ENCODE results near the gene GPALPP1. TPM values are rescaled to one million over a fixed set of nuclear protein-coding genes. Genes with fewer than 3 reads are reported as not detected.

The GPALPP1 gene
- 6.3 TPM for polyA plus RNA-seq (2012; ENCODE audit: insufficient read length, low read depth)

- TF ChIP-seq TAF1 (IDR thresholded peaks at IDR 0.05; ENCODE audit: borderline replicate concordance, insufficient read depth, low read length) (peak; percentile 50; the same call in 1 of the 2 replicates), SIN3A (IDR thresholded peaks at IDR 0.05; ENCODE audit: borderline replicate concordance, insufficient read depth, low read length) (peak; percentile 53; the same call in 1 of the 2 replicates), REST (IDR thresholded peaks at IDR 0.05; ENCODE audit: insufficient read depth in 1 of 2, low read depth in 2 of 2, low read length in 2 of 2) (no peak), FOXP2 (optimal IDR thresholded peaks at IDR 0.05; ENCODE audit: borderline replicate concordance, extremely low read depth, extremely low read length, insufficient read depth) (no peak), POLR2AphosphoS5 (IDR thresholded peaks at IDR 0.05; ENCODE audit: low read depth, low read length) (peak; percentile 68)
Measured at GRCh38 chr13:44989071-44989889, at the start of gene GPALPP1, which contains the start of gene NUFIP1. Gene GPALPP1 (plus strand): TSS chr13:44989538. CDS start chr13:44989655, 117 bp downstream. Gene NUFIP1 (minus strand): TSS chr13:44989471. CDS start chr13:44989436, 35 bp downstream.

- TF ChIP-seq TAF1 (IDR thresholded peaks at IDR 0.05; ENCODE audit: borderline replicate concordance, insufficient read depth, low read length) (no peak), REST (IDR thresholded peaks at IDR 0.05; ENCODE audit: insufficient read depth in 1 of 2, low read depth in 2 of 2, low read length in 2 of 2) (no peak), SIN3A (IDR thresholded peaks at IDR 0.05; ENCODE audit: borderline replicate concordance, insufficient read depth, low read length) (no peak), FOXP2 (optimal IDR thresholded peaks at IDR 0.05; ENCODE audit: borderline replicate concordance, extremely low read depth, extremely low read length, insufficient read depth) (no peak), POLR2AphosphoS5 (IDR thresholded peaks at IDR 0.05; ENCODE audit: low read depth, low read length) (no peak)
Measured at GRCh38 chr13:44951184-44951583, 38.2 kb upstream of the GPALPP1 start.

- no peak for TF ChIP-seq TAF1 (IDR thresholded peaks at IDR 0.05; ENCODE audit: borderline replicate concordance, insufficient read depth, low read length)
- no peak for TF ChIP-seq SIN3A (IDR thresholded peaks at IDR 0.05; ENCODE audit: borderline replicate concordance, insufficient read depth, low read length)
- no peak for TF ChIP-seq REST (IDR thresholded peaks at IDR 0.05; ENCODE audit: insufficient read depth in 1 of 2, low read depth in 2 of 2, low read length in 2 of 2)
- no peak for TF ChIP-seq POLR2AphosphoS5 (IDR thresholded peaks at IDR 0.05; ENCODE audit: low read depth, low read length)
- TF ChIP-seq FOXP2 (optimal IDR thresholded peaks at IDR 0.05; ENCODE audit: borderline replicate concordance, extremely low read depth, extremely low read length, insufficient read depth) = no peak
Measured at GRCh38 chr13:44952671-44953070, 36.7 kb upstream of the GPALPP1 start.

GRCh38 chr13:44954224-44954623 is 35.1 kb upstream of the GPALPP1 start:
- TF ChIP-seq SIN3A (IDR thresholded peaks at IDR 0.05; ENCODE audit: borderline replicate concordance, insufficient read depth, low read length) (no peak), FOXP2 (optimal IDR thresholded peaks at IDR 0.05; ENCODE audit: borderline replicate concordance, extremely low read depth, extremely low read length, insufficient read depth) (no peak), POLR2AphosphoS5 (IDR thresholded peaks at IDR 0.05; ENCODE audit: low read depth, low read length) (no peak), REST (IDR thresholded peaks at IDR 0.05; ENCODE audit: insufficient read depth in 1 of 2, low read depth in 2 of 2, low read length in 2 of 2) (no peak), TAF1 (IDR thresholded peaks at IDR 0.05; ENCODE audit: borderline replicate concordance, insufficient read depth, low read length) (no peak)
